ENCODE results near the gene FTSJ1.
A peak's percentile ranks its signal among the peaks of the same experiment; 100 is the strongest.

Gene FTSJ1

DNA sequence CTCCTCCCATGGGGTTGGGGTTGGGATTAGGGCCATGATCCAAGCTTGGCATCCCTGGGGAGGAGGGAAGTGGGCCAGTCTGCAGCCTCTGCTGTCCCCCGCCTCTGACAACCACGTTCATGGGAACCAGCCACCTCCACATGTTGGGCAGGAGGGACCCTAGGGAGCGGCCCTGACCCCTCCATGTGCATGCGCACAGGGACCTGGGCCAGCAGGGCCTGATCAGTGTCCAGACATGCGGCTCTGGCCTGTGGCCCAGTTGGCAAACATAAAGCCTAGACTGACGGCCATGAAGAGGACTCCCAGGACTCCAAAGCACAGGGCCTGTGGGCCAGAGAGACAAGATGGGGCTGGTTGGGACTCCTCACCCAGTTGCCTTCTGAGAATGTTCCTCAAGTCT is 17.3 kb upstream of the FTSJ1 start:
- TF ChIP-seq, protein P1, sequence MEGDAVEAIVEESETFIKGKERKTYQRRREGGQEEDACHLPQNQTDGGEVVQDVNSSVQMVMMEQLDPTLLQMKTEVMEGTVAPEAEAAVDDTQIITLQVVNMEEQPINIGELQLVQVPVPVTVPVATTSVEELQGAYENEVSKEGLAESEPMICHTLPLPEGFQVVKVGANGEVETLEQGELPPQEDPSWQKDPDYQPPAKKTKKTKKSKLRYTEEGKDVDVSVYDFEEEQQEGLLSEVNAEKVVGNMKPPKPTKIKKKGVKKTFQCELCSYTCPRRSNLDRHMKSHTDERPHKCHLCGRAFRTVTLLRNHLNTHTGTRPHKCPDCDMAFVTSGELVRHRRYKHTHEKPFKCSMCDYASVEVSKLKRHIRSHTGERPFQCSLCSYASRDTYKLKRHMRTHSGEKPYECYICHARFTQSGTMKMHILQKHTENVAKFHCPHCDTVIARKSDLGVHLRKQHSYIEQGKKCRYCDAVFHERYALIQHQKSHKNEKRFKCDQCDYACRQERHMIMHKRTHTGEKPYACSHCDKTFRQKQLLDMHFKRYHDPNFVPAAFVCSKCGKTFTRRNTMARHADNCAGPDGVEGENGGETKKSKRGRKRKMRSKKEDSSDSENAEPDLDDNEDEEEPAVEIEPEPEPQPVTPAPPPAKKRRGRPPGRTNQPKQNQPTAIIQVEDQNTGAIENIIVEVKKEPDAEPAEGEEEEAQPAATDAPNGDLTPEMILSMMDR (conservative IDR thresholded peaks at IDR 0.05; ENCODE audit: low read depth, low read length), result no peak
- DNase-seq (ENCODE audit: low read depth), result no peak
- no peak overlapping the region for H3K4me3 ChIP-seq (ENCODE audit: low read depth, low read length)

GRCh38 chrX:48459483-48459882 is 16.5 kb upstream of the FTSJ1 start:
- DNase-seq (ENCODE audit: low read depth), result no peak
- TF ChIP-seq, protein P1 (conservative IDR thresholded peaks at IDR 0.05; ENCODE audit: low read depth, low read length), result no peak
- H3K4me3 ChIP-seq (ENCODE audit: low read depth, low read length), result no peak overlapping the region

DNA sequence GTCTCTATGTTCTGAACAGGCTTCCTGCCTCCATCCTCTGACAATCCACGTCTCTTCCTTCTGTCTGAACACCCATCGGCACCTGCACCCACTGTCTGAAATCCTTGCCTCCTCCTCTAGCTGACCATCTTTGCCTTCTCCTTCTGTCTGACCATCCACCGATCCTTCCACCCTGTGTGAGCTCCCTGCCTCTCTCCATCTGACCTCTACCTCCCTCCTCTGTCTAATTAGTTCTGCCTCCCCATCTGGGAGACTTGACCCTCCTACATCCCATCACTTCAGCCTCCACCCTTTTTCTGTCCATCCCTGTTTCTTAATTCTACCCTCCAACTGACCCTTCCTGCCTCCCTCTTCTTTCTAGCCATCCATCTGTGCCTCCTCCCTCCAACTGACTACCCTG is 16.0 kb upstream of the FTSJ1 start:
- TF ChIP-seq, protein P1 (conservative IDR thresholded peaks at IDR 0.05; ENCODE audit: low read depth, low read length), result no peak
- H3K4me3 ChIP-seq (ENCODE audit: low read depth, low read length), result no peak overlapping the region
- no peak for DNase-seq (ENCODE audit: low read depth)

- TF ChIP-seq, protein P1 (conservative IDR thresholded peaks at IDR 0.05; ENCODE audit: low read depth, low read length), result no peak
- DNase-seq (ENCODE audit: low read depth), result no peak
- no peak overlapping the region for H3K4me3 ChIP-seq (ENCODE audit: low read depth, low read length)
Measured at GRCh38 chrX:48460606-48461005, 15.4 kb upstream of the FTSJ1 start.

GRCh38 chrX:48461830-48462229 is 14.2 kb upstream of the FTSJ1 start:
- no peak for DNase-seq (ENCODE audit: low read depth)
- TF ChIP-seq, protein P1 (conservative IDR thresholded peaks at IDR 0.05; ENCODE audit: low read depth, low read length), result no peak
- H3K4me3 ChIP-seq (ENCODE audit: low read depth, low read length), result no peak overlapping the region

DNA sequence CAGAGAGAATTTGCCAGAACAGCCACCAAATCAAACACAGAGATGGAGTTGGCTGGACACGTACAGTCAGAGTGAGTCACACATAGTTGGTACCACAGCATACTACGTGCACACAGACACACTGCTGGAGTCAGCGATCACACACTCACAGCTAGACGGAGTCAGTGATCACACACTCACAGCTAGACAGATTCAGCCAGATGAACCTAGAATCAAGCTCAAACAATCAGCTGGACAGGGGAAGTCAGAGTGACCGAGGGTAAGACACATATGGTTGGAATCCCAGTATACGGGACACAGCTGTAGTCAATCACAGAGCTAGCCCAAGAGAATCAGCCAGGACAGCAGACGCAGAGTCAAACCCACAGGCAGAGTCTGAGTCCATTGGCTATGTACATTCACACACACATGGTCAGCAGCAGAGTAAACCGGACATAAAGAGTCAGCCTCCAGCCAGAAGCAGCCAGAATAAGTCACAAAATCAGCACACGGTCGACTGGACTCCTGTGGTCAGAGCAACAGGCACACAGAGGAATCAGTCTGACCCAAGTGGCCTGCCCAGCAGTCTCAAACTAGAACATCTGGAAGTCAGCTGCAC is 10.6 kb upstream of the FTSJ1 start:
- TF ChIP-seq, protein P1 (conservative IDR thresholded peaks at IDR 0.05; ENCODE audit: low read depth, low read length), result no peak
- H3K4me3 ChIP-seq (ENCODE audit: low read depth, low read length), result no peak overlapping the region
- peak; percentile 86 for DNase-seq (ENCODE audit: low read depth)

DNA sequence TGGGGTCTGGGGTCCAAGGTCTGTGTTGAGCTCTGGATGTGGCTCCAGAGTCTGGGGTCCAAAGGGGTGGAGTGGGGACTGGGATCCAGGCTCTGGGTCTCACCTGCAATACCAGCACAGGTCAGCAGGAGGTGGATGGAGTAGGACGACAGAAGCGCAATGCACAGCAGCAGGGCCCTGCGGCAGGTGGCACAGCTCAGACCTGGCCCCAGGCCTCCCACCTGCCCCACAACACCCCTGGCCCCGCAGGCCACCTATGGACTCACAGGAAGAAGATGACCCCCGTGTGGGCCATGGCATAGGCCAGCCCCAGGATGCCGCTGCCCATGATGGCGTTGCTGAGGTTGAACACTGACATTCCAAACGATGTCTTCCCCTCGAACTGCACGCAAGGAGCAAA is 9.3 kb upstream of the FTSJ1 start:
- TF ChIP-seq, protein P1 (conservative IDR thresholded peaks at IDR 0.05; ENCODE audit: low read depth, low read length), result peak; percentile 32
- DNase-seq (ENCODE audit: low read depth), result no peak
- no peak overlapping the region for H3K4me3 ChIP-seq (ENCODE audit: low read depth, low read length)

Measured in choroid plexus epithelial cell (primary cell).